NCI-H128 (cell line): Measurements from ENCODE around the gene NUCB1.

Experiments used
- DNase-seq: peaks from one replicate; lab custom pipeline; 2025; ENCODE audit not compliant: unreplicated experiment; lab: John Stamatoyannopoulos, UW

Gene NUCB1

GRCh38 chr19:48933382-48933932 is 33.3 kb downstream of the NUCB1 start, which contains the start of gene DHDH:
TSS of gene DHDH (plus strand) at chr19:48933699. CDS start at chr19:48933722, 23 bp downstream.
- DNase-seq, result peak; percentile 95

- DNase-seq, result no peak
Measured at GRCh38 chr19:48934837-48935236, 34.7 kb downstream of the NUCB1 start.

- DNase-seq, result no peak
Measured at GRCh38 chr19:48935864-48936263, 35.8 kb downstream of the NUCB1 start.

- DNase-seq, result no peak
Measured at GRCh38 chr19:48938256-48938655, 38.1 kb downstream of the NUCB1 start.

- DNase-seq, result no peak
Measured at GRCh38 chr19:48940902-48941301, 40.8 kb downstream of the NUCB1 start.

GRCh38 chr19:48943081-48943480 is 43.0 kb downstream of the NUCB1 start:
- DNase-seq, result no peak

GRCh38 chr19:48945415-48945814 is 45.3 kb downstream of the NUCB1 start:
- DNase-seq, result no peak

GRCh38 chr19:48945817-48946216 is 45.7 kb downstream of the NUCB1 start:
- DNase-seq, result no peak

- no peak for DNase-seq
Measured at GRCh38 chr19:48946463-48947257, 46.5 kb downstream of the NUCB1 start.

GRCh38 chr19:48947258-48947542 is 47.1 kb downstream of the NUCB1 start:
- DNase-seq, result no peak

GRCh38 chr19:48950159-48950558 is 50.0 kb downstream of the NUCB1 start:
- DNase-seq, result no peak

GRCh38 chr19:48950830-48951519 is 50.9 kb downstream of the NUCB1 start:
- DNase-seq, result no peak

- no peak for DNase-seq
Measured at GRCh38 chr19:48953141-48953540, 53.0 kb downstream of the NUCB1 start.

- no peak for DNase-seq
Measured at GRCh38 chr19:48953990-48954594, 54.0 kb downstream of the NUCB1 start.

- DNase-seq, result peak; percentile 98
Measured at GRCh38 chr19:48954595-48955307, 54.6 kb downstream of the NUCB1 start, which contains the start of gene BAX. TSS of gene BAX (plus strand) at chr19:48954875. CDS start at chr19:48954929, 54 bp downstream.

GRCh38 chr19:48955308-48955958 is 55.3 kb downstream of the NUCB1 start:
- DNase-seq, result no peak

GRCh38 chr19:48958006-48958405 is 57.9 kb downstream of the NUCB1 start:
- DNase-seq, result no peak

- no peak for DNase-seq
Measured at GRCh38 chr19:48959341-48960239, 59.5 kb downstream of the NUCB1 start.

GRCh38 chr19:48961051-48961649 is 61.0 kb downstream of the NUCB1 start:
- DNase-seq, result no peak
